Upper lobe of right lung (tissue), 1 donor: ENCODE results near the gene FGFR1OP2. TPM values are rescaled to one million over a fixed set of nuclear protein-coding genes. Genes with fewer than 3 reads are reported as not detected.

Source experiments
- ATAC-seq: fragments of 200-7000 bp; cut with Tn5 transposase; one replicate; pipeline ENCODE4 v1.9.1; 2020; ENCODE audit warnings: mild to moderate bottlenecking, moderate library complexity
- DNase-seq: peaks from one replicate; pipeline ENCODE4 v3.0.0-alpha.2; 2020
- H3K27ac ChIP-seq: fragments of 200-600 bp; one replicate; pipeline ENCODE4 v1.8.0; 2022
- H3K27me3 ChIP-seq: fragments of 200-600 bp; one replicate; pipeline ENCODE4 v1.8.0; 2022; ENCODE audit warnings: mild to moderate bottlenecking
- H3K36me3 ChIP-seq: fragments of 200-600 bp; one replicate; pipeline ENCODE4 v1.8.0; 2022
- H3K4me1 ChIP-seq: fragments of 200-600 bp; one replicate; pipeline ENCODE4 v1.8.0; 2022
- H3K4me3 ChIP-seq: fragments of 200-600 bp; one replicate; pipeline ENCODE4 v1.8.0; 2022; ENCODE audit warnings: mild to moderate bottlenecking
- H3K9me3 ChIP-seq: fragments of 200-600 bp; one replicate; pipeline ENCODE4 v1.8.0; 2022
- CTCF ChIP-seq: fragments of 200-600 bp; IDR thresholded peaks from one replicate; pipeline ENCODE4 v1.8.0; 2022; ENCODE audit warnings: antibody characterized with exemption
- intact Hi-C: fragments of 100-400 bp; cut with DNase I; formaldehyde crosslinking; loops from one replicate; pipeline ENCODE4 v1.11.0; 2022
- total RNA-seq: library from RNA; stranded (reverse); fragmentation: NEBNext Ultra II Directional; extraction: Animal tissue kit (Norgen Biotek cat#: 25700); gene quantifications from one replicate; pipeline ENCODE4 v1.2.1, GENCODE V29; 2021
- donor health status: DM: no; HTN: yes; CAD: no; lungs with severe emphysema.

Gene FGFR1OP2
- total RNA-seq, 1 donor from 2014 or later, result 64.1 TPM

DNA sequence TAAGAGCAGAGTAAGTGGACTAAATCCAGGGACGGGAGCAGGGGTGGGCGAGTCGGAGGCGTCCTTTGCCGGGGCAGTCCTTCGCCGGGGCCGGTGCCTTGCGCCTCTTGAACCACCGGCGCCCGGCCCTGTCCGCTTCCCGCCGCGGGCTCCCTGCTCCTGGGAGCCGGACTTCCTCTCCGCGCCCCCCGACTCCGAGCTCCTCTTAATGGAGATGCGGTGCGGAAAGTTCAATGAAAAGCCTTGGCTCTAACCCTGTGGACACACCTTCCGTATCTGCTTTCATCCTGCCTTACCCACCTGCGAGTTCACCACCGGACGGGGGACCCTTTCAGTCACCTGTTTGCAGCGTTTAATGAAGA is 412 bp downstream of the FGFR1OP2 start:
- intact Hi-C loops, result no loop called here
- H3K9me3 ChIP-seq, result no peaks in the 10 kb centered on the region
- H3K27ac ChIP-seq, result peak overlapping the region; percentile 97
- H3K36me3 ChIP-seq, result peaks cover 4% of the 10 kb centered on the region
- peak overlapping the region; percentile 97 for H3K4me3 ChIP-seq
- peak; percentile 45 for ATAC-seq
- H3K4me1 ChIP-seq, result peaks cover 46% of the 10 kb centered on the region
- DNase-seq, result no peak
- H3K27me3 ChIP-seq, result no peaks in the 10 kb centered on the region
- no peak for TF ChIP-seq CTCF

DNA sequence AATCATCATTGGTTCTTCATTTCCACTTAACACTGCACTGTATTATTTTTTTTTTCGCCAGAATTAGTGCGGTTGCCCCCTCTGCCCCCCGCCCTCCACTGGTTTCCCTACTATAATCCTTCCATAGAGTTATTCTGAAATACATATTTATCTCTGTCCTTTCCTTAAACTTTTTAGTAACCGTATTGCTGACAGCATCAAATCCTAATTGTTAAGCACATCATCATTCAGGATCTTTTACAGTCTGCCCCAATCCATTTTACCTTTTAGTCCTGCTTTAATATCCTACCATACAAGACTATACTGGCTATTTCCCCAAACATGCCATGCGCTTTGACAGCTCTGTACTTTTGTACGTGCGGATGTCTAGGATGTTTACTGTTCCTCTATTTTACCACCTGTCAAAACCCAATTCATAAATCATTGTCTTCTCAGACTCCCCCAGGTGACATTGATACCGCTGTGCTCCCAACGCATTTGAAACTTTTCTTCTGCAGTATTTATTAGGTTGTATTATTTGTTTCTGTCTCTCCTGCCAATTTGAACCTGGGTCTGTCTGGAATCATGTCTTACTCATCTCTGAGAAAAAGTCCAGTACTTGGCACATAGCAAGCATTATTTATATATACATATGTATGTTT is 1.0 kb downstream of the FGFR1OP2 start:
- intact Hi-C loops, result no loop called here
- Histone ChIP-seq H3K9me3 (no peaks in the 10 kb centered on the region), H3K27me3 (no peaks in the 10 kb centered on the region), H3K4me1 (peaks cover 46% of the 10 kb centered on the region), H3K36me3 (no peaks in the 10 kb centered on the region), H3K27ac (peak overlapping the region; percentile 97), H3K4me3 (peak overlapping the region; percentile 97)
- no peak for TF ChIP-seq CTCF
- DNase-seq (no peak), ATAC-seq (no peak)

DNA sequence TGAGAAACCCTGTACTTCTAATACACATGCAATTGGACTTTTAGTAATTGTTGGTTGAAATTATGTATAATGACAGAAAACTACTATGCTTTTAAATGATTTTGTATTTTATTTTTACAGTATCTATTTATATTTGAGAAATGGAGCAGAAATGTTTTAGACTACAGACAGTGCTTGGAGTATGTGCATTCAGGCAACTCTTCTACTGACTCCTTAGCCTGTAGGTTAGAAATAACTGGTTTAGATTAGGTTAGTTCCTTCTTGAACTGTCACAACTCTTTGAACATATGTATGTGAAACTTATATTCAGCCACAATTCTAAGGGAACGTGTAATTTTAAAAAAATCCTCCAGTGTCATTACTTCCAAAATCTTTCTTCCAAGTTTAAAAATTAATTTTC is 1.7 kb downstream of the FGFR1OP2 start:
- H3K4me3 ChIP-seq, result peak overlapping the region; percentile 97
- no peak for DNase-seq
- H3K9me3 ChIP-seq, result no peaks in the 10 kb centered on the region
- peak overlapping the region; percentile 39 for H3K27ac ChIP-seq
- H3K36me3 ChIP-seq, result no peaks in the 10 kb centered on the region
- H3K4me1 ChIP-seq, result peaks cover 46% of the 10 kb centered on the region
- no peak for TF ChIP-seq CTCF
- H3K27me3 ChIP-seq, result no peaks in the 10 kb centered on the region
- intact Hi-C loops, result no loop called here
- no peak for ATAC-seq

GRCh38 chr12:26940516-26941214 is 2.4 kb downstream of the FGFR1OP2 start:
- Histone ChIP-seq H3K9me3 (no peaks in the 10 kb centered on the region), H3K27ac (peak overlapping the region; percentile 33), H3K27me3 (no peaks in the 10 kb centered on the region), H3K4me1 (peaks cover 46% of the 10 kb centered on the region), H3K4me3 (peak overlapping the region; percentile 97), H3K36me3 (no peaks in the 10 kb centered on the region)
- no peak for TF ChIP-seq CTCF
- DNase-seq (no peak), ATAC-seq (no peak)
- intact Hi-C loops, result no loop called here

DNA sequence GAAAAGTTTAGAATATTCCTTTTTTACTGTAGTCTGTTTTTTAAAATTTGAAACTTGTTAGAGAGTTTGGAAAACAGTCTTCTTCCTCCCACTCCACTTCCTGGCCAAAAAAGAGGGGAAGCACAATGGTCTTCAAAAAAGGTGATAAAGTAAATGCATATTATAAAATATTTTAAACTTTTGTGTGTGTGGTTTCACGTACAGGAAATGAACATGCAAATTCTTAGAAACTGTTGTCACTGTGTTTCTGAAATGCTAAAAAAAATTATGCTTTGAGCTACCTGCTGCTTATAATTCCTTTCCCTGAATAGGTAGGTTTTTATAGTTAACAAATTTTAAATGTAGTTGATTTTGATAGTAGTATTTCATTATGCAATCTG is 2.9 kb downstream of the FGFR1OP2 start:
- Histone ChIP-seq H3K9me3 (no peaks in the 10 kb centered on the region), H3K4me3 (peak overlapping the region; percentile 97), H3K27me3 (no peaks in the 10 kb centered on the region), H3K36me3 (no peaks in the 10 kb centered on the region), H3K4me1 (peaks cover 41% of the 10 kb centered on the region), H3K27ac (peak overlapping the region; percentile 33)
- no peak for TF ChIP-seq CTCF
- ATAC-seq (no peak), DNase-seq (no peak)
- intact Hi-C loops, result no loop called here
